IPS-NIHi11 (cell line): Measurements from ENCODE around the gene GPR17.

Source experiments
- DNase-seq: peaks from one replicate; pipeline ENCODE4 v3.0.0; 2012; ENCODE audit warnings: mixed read lengths, low spot score

Gene GPR17

GRCh38 chr2:127671557-127672302 lies 25.8 kb downstream of the GPR17 start:
- DNase-seq, result peak; percentile 2

DNA sequence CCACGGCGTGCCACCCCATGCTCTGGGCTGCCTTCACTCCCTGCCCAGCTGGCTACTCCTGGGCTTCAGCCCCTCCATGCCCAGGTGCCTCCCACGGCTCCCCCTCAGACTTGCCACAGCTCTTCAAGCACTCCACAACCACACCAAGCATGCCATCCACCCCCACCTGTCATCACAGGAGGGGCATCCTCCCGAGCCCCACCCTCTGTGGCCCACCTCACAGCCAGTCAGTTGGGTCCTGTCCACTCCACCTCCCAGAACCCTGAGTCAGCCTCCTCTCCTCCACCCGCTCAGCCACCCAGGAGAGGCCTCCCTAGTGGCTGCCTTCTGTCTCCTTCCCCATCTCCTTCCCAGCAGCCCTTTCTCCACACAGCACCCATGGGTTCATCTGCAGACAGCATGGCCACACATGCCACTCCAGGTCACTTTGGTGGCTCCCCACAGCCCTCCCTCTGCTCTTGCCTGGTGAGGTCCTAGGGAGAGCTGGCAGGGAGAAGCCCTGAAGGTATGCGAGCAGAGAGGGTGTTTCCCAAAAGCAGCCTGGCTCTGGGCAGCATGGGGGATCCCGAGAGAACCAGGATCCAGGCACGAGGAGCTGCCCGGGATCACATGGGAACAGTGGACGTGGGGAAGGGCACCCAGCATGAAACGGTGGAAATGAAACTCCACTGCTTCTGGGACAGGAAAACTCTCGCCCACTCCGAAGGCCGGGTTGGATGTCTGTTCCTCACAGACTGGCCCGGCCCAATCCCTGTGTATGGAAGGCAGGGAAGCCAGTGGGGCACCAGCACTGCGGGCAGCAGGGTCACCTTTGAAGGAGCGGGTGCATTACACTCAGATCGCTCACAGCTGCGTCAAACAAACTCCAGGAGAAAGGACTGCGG lies 26.6 kb downstream of the GPR17 start:
- DNase-seq, result peak; percentile 4

DNA sequence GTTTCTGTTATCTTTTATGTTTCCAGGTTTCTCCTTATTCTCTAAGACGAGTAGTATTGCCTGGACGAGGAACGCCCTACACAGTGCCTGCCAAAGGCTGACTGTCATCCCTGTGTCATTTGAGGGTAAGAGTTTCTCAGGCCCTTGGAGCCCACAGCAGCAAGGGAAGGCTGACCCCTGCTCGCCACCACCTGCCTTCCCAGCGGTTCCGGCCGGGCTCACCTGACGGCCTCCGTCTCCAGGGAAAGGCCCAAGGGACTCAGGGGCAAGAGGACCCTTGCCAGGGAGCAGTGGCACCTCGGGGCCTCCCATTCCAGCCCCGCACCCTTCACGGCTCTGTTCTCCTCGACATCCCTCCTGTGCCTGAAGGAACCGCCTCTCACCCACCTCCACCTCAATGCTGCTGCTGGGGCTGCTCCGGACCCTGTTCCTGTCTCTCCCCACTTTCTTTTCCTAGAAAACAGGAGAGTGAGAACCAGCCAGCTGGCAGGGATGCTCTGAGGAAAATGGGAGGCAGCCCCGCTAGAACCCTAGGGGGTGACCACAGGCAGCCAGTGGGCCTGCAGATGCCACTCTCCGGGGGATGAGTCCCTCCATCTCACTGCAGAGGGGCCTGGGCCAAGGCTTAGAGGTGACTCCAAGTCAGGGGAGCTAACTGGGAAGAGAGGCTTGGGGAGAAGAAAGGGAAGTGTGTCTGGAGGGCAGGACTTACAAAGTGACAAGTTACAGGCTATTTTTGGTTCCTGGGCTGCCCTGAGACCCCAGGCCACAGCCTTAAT lies 27.5 kb downstream of the GPR17 start:
- peak; percentile 23 for DNase-seq

DNA sequence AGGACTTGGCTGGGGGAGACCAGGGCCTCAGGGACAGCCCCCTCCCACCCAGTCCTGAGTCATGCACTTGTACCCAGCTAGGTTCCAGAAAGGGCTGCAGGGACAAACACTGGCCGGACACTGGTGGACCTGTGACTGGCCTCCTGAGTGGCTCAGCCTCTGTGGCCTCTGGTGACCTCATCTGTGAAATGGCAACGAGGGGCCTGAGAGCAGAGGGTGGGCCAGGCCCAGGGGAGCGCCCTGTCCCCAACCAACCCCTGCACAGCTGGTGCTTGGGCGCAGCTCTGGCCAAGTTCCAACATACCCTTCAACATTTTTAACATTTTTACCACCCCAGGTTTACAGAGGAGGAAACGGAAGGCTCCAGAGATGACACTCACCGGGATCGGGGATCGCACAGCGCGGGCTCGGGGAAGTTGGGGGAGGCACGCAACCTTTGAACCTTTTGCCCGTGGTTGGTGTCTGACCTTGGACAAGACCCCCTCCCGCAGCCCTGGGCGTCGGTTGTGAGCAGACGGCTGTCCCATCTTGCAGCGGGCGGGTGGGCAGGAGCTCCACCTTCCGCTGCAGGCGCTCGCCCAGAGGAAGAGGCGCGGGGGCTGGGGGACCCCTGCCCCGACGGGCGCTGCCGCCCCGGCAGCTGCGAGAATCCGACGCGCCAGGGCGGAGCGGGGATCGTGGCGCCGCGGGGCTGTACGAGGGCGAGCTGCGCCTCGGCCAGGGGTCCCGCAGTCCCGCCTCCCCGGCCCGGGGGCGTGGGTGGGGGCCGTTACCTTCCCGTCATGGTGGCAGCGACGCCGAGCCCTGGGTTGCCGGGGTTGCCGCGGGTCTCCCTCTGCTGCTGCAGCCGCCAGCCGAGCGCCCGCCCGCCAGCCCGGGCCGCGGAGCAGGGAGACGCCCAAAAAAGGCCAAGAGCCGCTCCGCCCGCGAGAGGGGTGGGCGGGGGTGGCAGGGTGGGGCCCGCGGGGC lies 28.6 kb downstream of the GPR17 start:
- peak; percentile 87 for DNase-seq

DNA sequence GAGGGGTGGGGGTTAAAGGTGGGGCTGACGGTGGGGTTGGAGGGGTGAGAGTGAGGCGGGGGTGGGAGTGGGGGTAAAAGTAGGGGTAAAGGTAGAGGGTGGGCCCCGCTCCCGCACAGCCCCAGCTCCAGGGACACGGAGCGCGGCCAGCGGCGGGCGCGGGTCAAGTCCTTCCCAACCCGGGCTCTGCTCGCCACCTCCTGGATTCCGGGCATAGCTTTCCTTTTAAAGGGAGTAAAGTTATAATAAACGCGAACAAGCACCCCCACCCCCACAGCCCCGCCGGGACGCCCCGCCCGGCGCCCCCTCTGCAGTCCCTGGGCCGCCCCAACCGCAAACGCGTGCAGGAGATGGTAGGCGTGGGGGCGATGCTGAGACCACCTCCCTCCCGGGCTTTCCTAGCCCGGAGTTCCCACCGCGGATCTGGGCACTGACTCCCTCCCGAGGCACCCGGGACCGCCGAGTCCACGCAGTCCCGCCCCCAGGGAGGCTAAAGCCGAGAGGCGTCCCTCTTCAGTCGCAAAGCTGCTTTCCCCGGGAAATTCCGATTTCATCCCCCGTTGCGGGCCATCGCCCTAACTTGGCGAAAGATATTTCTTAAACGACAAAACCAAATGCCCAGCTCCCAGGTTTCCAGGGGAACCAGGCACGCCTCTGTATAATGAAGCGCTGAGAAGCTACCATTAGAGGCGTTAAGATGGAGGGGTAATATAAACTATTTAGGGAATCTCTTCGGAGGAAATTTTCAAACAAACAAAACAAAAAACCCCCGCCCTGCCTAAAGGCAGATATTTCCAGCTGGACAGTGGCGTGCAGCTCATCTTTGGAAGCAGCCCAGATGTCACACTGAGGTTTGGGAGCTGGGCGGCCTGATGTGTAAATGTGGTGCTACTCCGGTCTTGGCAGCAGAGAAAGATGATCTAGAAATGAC lies 29.6 kb downstream of the GPR17 start, which contains the start of gene LIMS2:
LIMS2 (minus strand) TSS at position 200 of the 931 bp plus-strand sequence. CDS start 506 bp downstream, outside the sequence.
- DNase-seq, result peak; percentile 81

- peak; percentile 3 for DNase-seq
Observed at GRCh38 chr2:127676906-127677305, 31.0 kb downstream of the GPR17 start.

DNA sequence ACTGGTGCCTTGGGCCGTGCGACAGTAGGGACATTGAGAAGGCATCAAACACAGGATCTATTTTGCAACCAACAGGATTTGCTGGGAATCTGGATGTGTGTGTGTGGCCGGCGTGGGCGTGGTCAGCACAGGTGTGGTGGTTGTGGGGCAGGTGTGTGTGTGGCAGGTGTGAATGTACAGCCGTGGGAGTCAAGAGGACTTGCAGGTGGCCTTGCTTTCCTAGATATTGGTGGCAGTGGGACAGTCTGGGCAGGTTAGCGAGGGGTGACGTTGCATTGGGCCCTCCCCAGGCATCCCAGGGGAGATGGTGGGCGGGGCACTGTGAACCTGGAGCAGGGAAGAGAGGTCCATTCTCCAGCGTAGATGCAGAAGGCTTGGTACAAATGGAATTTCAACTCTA lies 32.6 kb downstream of the GPR17 start:
- peak; percentile 3 for DNase-seq

- DNase-seq, result peak; percentile 2
Observed at GRCh38 chr2:127678991-127679390, 33.0 kb downstream of the GPR17 start.

DNA sequence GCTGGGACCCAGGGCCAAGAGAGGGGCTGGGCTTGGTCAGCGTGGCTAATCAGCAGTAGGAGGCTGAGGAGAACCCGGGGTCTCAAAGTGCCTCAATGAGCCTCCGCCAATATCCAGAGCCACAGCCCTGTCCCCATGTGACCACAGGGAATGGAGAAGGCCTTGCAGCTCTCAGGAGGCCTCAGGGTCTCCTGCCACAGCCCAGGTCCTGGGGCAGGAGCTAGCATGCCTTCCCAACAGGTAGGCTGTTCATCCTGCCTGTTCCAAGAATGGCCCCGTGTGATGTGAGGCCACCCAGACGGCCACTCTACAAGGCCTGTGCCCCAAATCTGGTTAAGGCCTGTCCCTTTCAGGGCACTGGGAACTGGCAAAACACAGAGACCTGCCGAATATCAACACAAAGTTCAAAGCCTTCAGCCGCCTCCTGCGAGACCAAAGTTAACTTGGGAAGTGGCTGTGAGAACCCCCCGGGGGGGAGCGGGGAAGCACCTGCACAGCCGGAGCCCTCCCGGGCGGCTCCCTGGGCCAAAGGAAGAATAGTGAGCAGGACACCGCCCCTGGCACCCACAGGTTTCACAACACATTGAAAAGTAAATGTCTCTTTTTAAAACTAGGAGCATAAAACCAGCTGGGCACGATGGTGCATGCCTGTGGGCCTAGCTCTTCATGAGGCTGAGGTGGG lies 33.9 kb downstream of the GPR17 start:
- DNase-seq, result peak; percentile 10

- DNase-seq, result no peak
Observed at GRCh38 chr2:127680706-127681287, 34.8 kb downstream of the GPR17 start.

DNA sequence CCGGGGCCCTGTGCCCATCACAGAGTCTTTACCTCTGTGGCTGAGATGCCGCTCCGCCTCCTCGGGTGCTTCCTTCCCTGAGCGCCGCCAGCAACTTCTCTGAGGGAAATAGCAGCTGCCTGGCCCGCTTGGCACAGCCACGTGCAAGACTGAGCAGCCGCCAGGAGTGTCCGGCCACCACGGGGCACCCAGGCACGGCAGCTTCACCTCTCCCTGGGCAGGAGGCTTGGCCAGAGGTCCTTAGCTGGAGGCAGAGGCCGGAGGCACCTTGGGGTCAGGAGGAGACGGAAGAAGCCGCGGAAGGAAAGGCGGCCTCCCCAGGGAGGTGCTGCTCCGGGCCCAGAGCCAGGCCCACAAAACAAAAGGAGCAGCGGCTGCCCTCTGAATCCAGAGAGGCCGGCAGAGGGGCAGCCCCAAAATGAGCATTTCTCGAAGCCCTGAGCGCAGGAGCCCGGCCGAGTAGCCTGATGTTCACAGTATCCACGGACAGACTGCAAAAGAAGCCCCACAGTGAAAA lies 35.4 kb downstream of the GPR17 start:
- DNase-seq, result peak; percentile 34

- DNase-seq, result peak; percentile 4
Observed at GRCh38 chr2:127681976-127682857, 36.3 kb downstream of the GPR17 start.

DNA sequence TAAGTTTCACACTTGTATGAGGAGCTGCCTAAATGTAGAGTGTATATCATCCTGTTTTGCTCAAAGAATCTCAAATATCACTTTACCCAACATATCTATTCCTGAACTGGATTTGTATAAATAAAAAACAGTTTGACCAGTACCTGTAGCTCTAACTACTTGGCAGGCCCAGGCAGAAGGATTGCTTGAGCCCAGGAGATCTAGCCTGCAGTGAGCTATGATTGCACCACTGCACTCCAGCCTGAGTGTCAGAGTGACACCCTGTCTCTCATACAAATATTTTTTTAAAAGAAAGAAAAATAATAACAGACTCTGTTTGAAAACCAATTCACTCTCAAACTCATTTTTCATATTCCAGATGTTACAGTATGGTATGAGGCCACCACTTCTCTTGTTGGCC lies 37.1 kb downstream of the GPR17 start:
- DNase-seq, result no peak

GRCh38 chr2:127683757-127684156 lies 37.8 kb downstream of the GPR17 start:
- no peak for DNase-seq

GRCh38 chr2:127685410-127686080 lies 39.6 kb downstream of the GPR17 start:
- no peak for DNase-seq

GRCh38 chr2:127688405-127688804 lies 42.5 kb downstream of the GPR17 start:
- no peak for DNase-seq

GRCh38 chr2:127690696-127691095 lies 44.7 kb downstream of the GPR17 start:
- no peak for DNase-seq
